Vagina (tissue), 2 donors: ENCODE measurements around the gene PDGFC. TPM values are rescaled to one million over a fixed set of nuclear protein-coding genes. Genes with fewer than 3 reads are reported as not detected.

Experiments used
- DNase-seq, 2 donors: peaks; one replicate each; pipeline ENCODE4 v3.0.0-alpha.2; 2017; ENCODE audit errors: extremely low spot score in 2 of 2
- H3K27ac ChIP-seq: fragments of 200-600 bp; sonication (generic); one replicate; pipeline ENCODE4 v1.5.1; 2019
- H3K27me3 ChIP-seq: fragments of 200-600 bp; sonication (generic); one replicate; pipeline ENCODE4 v1.5.1; 2019
- H3K36me3 ChIP-seq, 2 donors: fragments of 200-600 bp; sonication (generic); one replicate each; pipeline ENCODE4 v1.5.1; 2017 to 2019
- H3K4me1 ChIP-seq: fragments of 200-600 bp; sonication (generic); one replicate; pipeline ENCODE4 v1.5.1; 2019
- H3K4me3 ChIP-seq, 2 donors: fragments of 200-600 bp; sonication (generic); 1 replicate in 1 of 2; 2 replicates in 1 of 2; pipeline ENCODE4 v1.5.1; 2016 to 2019
- H3K9me3 ChIP-seq: fragments of 200-600 bp; sonication (generic); one replicate; pipeline ENCODE4 v1.5.1; 2019
- POLR2A ChIP-seq, 2 donors: fragments of 450-650 bp; IDR thresholded peaks; one replicate each; pipeline ENCODE4 v1.6.1; 2017; ENCODE audit warnings: antibody characterized with exemption in 2 of 2, mild to moderate bottlenecking in 2 of 2, moderate library complexity in 2 of 2
- POLR2AphosphoS5 ChIP-seq, 2 donors: sonication (generic); formaldehyde crosslinking; IDR thresholded peaks; one replicate each; pipeline ENCODE4 v1.9.0; 2017; ENCODE audit warnings: antibody characterized with exemption in 2 of 2, mild to moderate bottlenecking in 2 of 2, low read depth in 1 of 2; ENCODE audit not compliant: insufficient read depth in 1 of 2
- intact Hi-C: fragments of 100-400 bp; cut with DNase I; formaldehyde crosslinking; loops from one replicate; pipeline ENCODE4 v1.15.1; 2023
- small RNA-seq: library from RNA; depleted of rRNA; stranded (forward); fragments of <200 nt; gene quantifications from one replicate; pipeline ENCODE3, GENCODE V24; 2016
- total RNA-seq: library from RNA; depleted of rRNA; stranded (reverse); fragments of >200 nt; gene quantifications from one replicate; pipeline ENCODE4 v1.2.3, GENCODE V29; 2016
- TF ChIP-seq, protein P1 (sequence below), 3 experiments: fragments of 450-650 bp in 2 of 3; fragments of 200-600 bp in 1 of 3; sonication (generic) in 1 of 3; IDR thresholded peaks; one replicate each; pipeline ENCODE4 v1.5.1; 2017 to 2019; ENCODE audit warnings: antibody characterized with exemption in 3 of 3, mild to moderate bottlenecking in 2 of 3, moderate library complexity in 2 of 3

PDGFC gene
- total RNA-seq, 1 donor from 2014 or later: 19.4 TPM

DNA sequence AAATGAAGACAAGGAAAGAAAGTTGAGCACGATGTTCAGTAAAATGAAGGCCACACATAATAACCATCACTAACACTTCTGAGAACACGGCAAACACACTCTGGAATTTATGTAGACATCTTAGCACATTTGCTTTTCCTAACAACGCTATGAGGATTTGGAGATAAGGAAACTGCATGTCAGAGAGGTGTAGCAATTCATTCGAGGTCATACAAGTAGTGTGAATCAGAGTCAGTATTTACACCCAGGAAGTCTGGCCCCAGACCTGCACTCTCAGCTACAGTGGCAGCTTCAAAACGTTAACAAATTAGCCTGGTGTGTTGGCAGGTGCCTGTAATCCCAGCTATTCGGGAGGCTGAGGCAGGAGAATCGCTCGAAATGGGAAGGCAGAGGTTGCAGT, 253.4 kb downstream of the PDGFC start:
- no peaks in the 10 kb centered on the region for H3K36me3 ChIP-seq
- intact Hi-C loops: no loop called here
- H3K27me3 ChIP-seq: no peaks in the 10 kb centered on the region
- no peak overlapping the region for H3K27ac ChIP-seq
- DNase-seq: no peak
- H3K4me3 ChIP-seq: no peak overlapping the region
- no peaks in the 10 kb centered on the region for H3K4me1 ChIP-seq
- no peak for TF ChIP-seq POLR2A (IDR thresholded peaks at IDR 0.05)
- TF ChIP-seq POLR2AphosphoS5 (IDR thresholded peaks at IDR 0.05; ENCODE audit: insufficient read depth in 1 of 2, low read depth in 1 of 2): no peak
- TF ChIP-seq, protein P1, sequence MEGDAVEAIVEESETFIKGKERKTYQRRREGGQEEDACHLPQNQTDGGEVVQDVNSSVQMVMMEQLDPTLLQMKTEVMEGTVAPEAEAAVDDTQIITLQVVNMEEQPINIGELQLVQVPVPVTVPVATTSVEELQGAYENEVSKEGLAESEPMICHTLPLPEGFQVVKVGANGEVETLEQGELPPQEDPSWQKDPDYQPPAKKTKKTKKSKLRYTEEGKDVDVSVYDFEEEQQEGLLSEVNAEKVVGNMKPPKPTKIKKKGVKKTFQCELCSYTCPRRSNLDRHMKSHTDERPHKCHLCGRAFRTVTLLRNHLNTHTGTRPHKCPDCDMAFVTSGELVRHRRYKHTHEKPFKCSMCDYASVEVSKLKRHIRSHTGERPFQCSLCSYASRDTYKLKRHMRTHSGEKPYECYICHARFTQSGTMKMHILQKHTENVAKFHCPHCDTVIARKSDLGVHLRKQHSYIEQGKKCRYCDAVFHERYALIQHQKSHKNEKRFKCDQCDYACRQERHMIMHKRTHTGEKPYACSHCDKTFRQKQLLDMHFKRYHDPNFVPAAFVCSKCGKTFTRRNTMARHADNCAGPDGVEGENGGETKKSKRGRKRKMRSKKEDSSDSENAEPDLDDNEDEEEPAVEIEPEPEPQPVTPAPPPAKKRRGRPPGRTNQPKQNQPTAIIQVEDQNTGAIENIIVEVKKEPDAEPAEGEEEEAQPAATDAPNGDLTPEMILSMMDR (IDR thresholded peaks at IDR 0.05): no peak
- H3K9me3 ChIP-seq: no peaks in the 10 kb centered on the region

DNA sequence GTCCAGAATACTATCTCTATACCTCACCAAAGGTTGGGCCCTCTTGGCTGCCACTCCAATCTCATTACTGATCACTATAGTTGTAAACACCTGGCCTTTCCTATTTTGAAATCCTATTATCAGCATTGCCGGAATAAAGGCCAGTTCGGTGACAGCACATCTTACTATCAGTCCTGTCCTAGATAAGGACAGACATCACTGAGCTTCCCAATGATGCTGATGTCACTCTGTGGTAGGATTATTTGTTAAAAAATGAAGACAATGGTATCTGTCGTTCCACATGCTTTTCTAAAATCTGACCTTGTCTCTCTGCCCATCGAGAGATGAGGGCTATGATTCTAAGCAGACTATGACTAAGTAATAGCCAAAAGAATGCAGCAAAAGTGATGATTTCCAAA, 260.4 kb downstream of the PDGFC start:
- Histone ChIP-seq H3K9me3 (no peaks in the 10 kb centered on the region), H3K4me1 (no peaks in the 10 kb centered on the region), H3K27me3 (no peaks in the 10 kb centered on the region), H3K4me3 (no peak overlapping the region), H3K36me3 (no peaks in the 10 kb centered on the region), H3K27ac (no peak overlapping the region)
- intact Hi-C loops: no loop called here
- no peak for TF ChIP-seq POLR2A (IDR thresholded peaks at IDR 0.05)
- TF ChIP-seq POLR2AphosphoS5 (IDR thresholded peaks at IDR 0.05; ENCODE audit: insufficient read depth in 1 of 2, low read depth in 1 of 2): no peak
- TF ChIP-seq, protein P1 (IDR thresholded peaks at IDR 0.05): no peak
- no peak for DNase-seq

Small RNA genes lying within 50 kb of the gene (small RNA-seq; reads per million reads assigned to genes)
- gene AC092608.2: not detected

Other genes starting within 250 kb of the PDGFC start
- gene GLRB, start 104.4 kb upstream of the PDGFC start, total RNA-seq: 2.9 TPM
- gene GRIA2, start 248.9 kb upstream of the PDGFC start, total RNA-seq: 0.49 TPM